Aorta (tissue), 5 donors: ENCODE measurements around the gene SLTM. TPM values are rescaled to one million over a fixed set of nuclear protein-coding genes. Genes with fewer than 3 reads are reported as not detected.
A peak's percentile ranks its signal among the peaks of the same experiment; 100 is the strongest.

Experiments
- ATAC-seq: fragments of 200-7000 bp; cut with Tn5 transposase; one replicate; pipeline ENCODE4 v1.9.1; 2022; ENCODE audit warnings: moderate library complexity; ENCODE audit not compliant: low FRiP score
- DNase-seq, 2 donors: peaks; one replicate each; pipeline ENCODE4 v3.0.0-alpha.2; 2020
- H3K27ac ChIP-seq, 2 donors: one replicate each; pipeline ENCODE4 v1.5.1; 2013; ENCODE audit warnings: low read length in 2 of 2, mild to moderate bottlenecking in 2 of 2, moderate library complexity in 2 of 2, control low read depth in 1 of 2, inconsistent platforms in 1 of 2, low read depth in 1 of 2
- H3K27me3 ChIP-seq, 2 donors: one replicate each; pipeline ENCODE4 v1.6.1; 2013; ENCODE audit warnings: control low read depth in 1 of 2, low read length in 1 of 2, mild to moderate bottlenecking in 1 of 2, moderate library complexity in 1 of 2; ENCODE audit not compliant: insufficient read depth in 2 of 2, control insufficient read depth in 1 of 2
- H3K36me3 ChIP-seq, 2 donors: one replicate each; pipeline ENCODE4 v1.6.1; 2013; ENCODE audit warnings: control low read depth in 1 of 2, low read length in 1 of 2, mild to moderate bottlenecking in 1 of 2; ENCODE audit not compliant: insufficient read depth in 2 of 2, control insufficient read depth in 1 of 2
- H3K4me1 ChIP-seq, 2 donors: one replicate each; pipeline ENCODE4 v1.6.1; 2013; ENCODE audit warnings: low read length in 2 of 2, control low read depth in 1 of 2, mild to moderate bottlenecking in 1 of 2, moderate library complexity in 1 of 2; ENCODE audit not compliant: insufficient read depth in 2 of 2, control insufficient read depth in 1 of 2
- H3K4me3 ChIP-seq, 2 donors: one replicate each; pipeline ENCODE4 v1.5.1; 2013; ENCODE audit warnings: low read length in 2 of 2, control low read depth in 1 of 2, mild to moderate bottlenecking in 1 of 2
- H3K9me3 ChIP-seq: one replicate; pipeline ENCODE4 v1.6.1; 2013; ENCODE audit warnings: mild to moderate bottlenecking, low read length; ENCODE audit not compliant: control insufficient read depth
- WGBS, 2 donors: extraction: QIAGEN DNeasy Blood & Tissue Kit; methylation state at CpG; one replicate each; pipeline ENCODE4 v1.1.7; 2013; 5-methylcytosine and 5-hydroxymethylcytosine counted together
- intact Hi-C, 2 donors: fragments of 100-400 bp; cut with DNase I; formaldehyde crosslinking; loops; one replicate each; pipeline versions ENCODE4 v1.14.2 to v1.15.0; 2022
- polyA plus RNA-seq, 2 donors: library from polyadenylated mRNA; stranded (reverse); fragments of 200-250 nt; gene quantifications; one replicate each; pipeline ENCODE4 v1.2.3, GENCODE V29; 2013
- total RNA-seq, 2 donors: library from RNA; stranded (reverse); fragmentation: NEBNext Ultra II Directional; extraction: Animal tissue kit (Norgen Biotek cat#: 25700); gene quantifications; one replicate each; pipeline ENCODE4 v1.2.1, GENCODE V29; 2021
- donor health status: healthy with polysubstance abuse.
- donor health status: Bipolar disorder and iron deficiency.
- donor health status: DM: no; HTN: no; CAD: no.
- donor health status: DM: no; HTN: no; CAD: no.
- donor health status: DM: yes; HTN: yes; CAD: no.

Gene SLTM
- total and polyA plus RNA-seq, 4 donors: 42.4 to 99.5 (median 74.9) TPM

DNA sequence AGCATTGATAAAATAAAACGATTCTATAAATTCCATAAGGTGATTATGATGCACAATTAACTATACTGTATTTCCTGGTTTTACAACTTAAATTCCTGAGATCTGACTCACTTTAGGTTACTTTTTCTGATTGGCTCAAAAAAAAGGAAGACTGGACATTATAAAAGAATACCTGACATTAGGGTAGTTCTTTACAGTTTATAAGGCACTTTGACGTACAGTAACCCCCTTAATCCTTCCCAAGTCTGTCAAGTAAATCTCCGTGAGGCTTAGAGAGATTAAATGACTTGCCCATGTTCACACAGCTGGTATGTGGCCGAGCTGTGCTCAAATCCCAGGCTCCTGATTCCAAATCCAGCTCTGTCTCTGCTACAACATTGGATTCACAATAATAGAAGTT lies 1.0 kb upstream of the SLTM start:
- Histone ChIP-seq H3K9me3 (no peaks in the 10 kb centered on the region), H3K27me3 (no peaks in the 10 kb centered on the region), H3K4me3 (no peak overlapping the region), H3K27ac (peak overlapping the region in 1 of 2 donors; percentile 51), H3K4me1 (no peaks in the 10 kb centered on the region), H3K36me3 (no peaks in the 10 kb centered on the region)
- DNase-seq (no peak), ATAC-seq (no peak)
- intact Hi-C loops: loop anchor here in 1 of 2 donors (10.0 kb wide), 1 partner anchor 160 kb away; the partner anchor contains the start of gene MINDY2
- WGBS, 2 donors: 64 to 69% methylated on average over 4 of the region's 4 CpGs

DNA sequence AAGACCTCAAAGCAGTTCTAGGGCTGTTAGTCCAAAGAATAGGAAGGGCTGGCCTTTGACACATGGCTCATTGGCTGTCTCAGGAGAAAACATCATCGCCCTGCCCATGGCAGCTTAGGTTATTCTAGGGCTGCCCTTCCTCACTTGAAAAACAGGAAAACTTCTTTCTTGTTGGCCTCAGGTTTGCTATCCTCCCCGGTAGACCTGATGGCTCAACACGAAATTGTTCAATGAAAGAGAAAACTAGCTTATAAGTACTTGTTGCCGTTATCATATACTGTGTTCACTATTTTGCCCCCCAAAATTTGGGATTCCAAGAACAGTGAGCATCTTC lies 602 bp upstream of the SLTM start:
- intact Hi-C loops: loop anchor here in 1 of 2 donors (10.0 kb wide), 1 partner anchor 159 kb away; the partner anchor contains the start of gene MINDY2
- WGBS, 2 donors: 18 to 19% methylated on average over 4 of the region's 4 CpGs
- no peak for ATAC-seq

DNA sequence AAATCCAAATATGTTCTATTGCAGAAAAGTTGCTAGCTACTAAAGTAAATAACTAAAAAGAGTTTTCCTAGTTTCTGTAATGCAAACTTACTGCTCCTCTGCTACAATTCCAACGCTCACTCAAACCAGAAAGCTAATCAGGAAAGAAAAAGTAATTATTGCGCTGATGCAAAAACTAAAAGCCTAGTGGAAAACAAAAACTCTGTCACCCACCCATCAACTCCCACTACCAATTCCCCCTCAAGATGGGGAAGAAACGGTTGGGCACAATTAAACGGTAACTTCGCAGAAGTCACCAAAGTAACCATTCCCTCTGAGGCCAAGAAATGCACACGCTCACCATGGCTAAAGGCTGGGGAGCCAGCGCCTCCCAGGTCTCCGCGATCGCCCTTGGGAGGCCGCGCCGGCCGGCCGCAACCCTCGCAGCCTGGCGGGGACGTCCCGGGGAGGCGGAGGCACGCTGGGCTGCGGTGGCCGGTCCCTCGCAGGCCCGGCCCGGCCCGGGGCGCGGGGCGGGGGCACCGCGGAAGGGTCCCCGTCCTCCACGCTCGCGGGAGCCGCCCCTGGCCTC lies 684 bp downstream of the SLTM start:
- Histone ChIP-seq H3K36me3 (no peaks in the 10 kb centered on the region), H3K4me1 (no peaks in the 10 kb centered on the region), H3K4me3 (peak overlapping the region; percentile 78 to 98), H3K27me3 (no peaks in the 10 kb centered on the region), H3K27ac (peak overlapping the region; percentile 91 to 99), H3K9me3 (no peaks in the 10 kb centered on the region)
- no peak for DNase-seq
- ATAC-seq: peak; percentile 71
- 1% methylated on average over 19 to 37 of the region's 37 CpGs for WGBS, 2 donors
- intact Hi-C loops: loop anchor here in 1 of 2 donors (10.0 kb wide), 1 partner anchor 158 kb away; the partner anchor contains the start of gene MINDY2

More for the DNA sequence above, 602 bp upstream of the SLTM start:
- no peak for DNase-seq
- Histone ChIP-seq H3K36me3 (no peaks in the 10 kb centered on the region), H3K9me3 (no peaks in the 10 kb centered on the region), H3K27ac (peak overlapping the region; percentile 77 to 91), H3K4me1 (no peaks in the 10 kb centered on the region), H3K27me3 (no peaks in the 10 kb centered on the region), H3K4me3 (peak overlapping the region; percentile 50 to 96)

DNA sequence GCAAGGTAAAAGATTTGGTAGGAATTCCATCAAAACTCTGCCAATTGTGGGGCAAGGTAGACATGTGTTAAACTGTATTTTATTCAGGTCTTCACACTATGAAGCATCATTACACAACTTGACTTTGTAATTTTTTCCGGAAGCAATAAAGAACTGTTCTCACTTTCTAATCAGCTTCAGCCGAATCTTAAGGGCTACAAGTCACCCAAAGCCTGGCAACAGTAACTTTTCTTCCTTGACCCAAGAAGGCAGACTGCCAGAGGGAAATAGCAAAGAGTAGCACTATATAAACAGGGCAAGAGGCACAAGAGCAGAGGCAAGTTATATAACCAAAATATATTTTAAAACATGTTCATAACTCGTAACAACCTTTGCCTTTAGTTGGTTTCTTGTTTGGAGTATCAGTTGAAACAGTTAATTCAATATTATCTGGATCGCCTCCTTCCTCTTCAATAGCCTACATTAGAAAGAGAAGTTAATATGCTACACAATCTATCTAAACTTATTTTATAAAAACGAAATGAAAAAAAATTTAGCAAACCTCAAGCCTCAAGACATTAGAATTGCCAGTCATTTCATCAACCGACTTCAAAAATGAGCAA lies 1.4 kb downstream of the SLTM start:
- ATAC-seq (no peak), DNase-seq (no peak)
- intact Hi-C loops: loop anchor here in 1 of 2 donors (10.0 kb wide), 1 partner anchor 157 kb away; the partner anchor contains the start of gene MINDY2
- no peaks in the 10 kb centered on the region for H3K36me3 ChIP-seq
- WGBS, 2 donors: 0 to 1% methylated on average over 6 of the region's 6 CpGs
- no peaks in the 10 kb centered on the region for H3K9me3 ChIP-seq
- H3K27me3 ChIP-seq: no peaks in the 10 kb centered on the region
- no peaks in the 10 kb centered on the region for H3K4me1 ChIP-seq
- peak overlapping the region; percentile 39 to 99 for H3K27ac ChIP-seq
- peak overlapping the region; percentile 78 to 98 for H3K4me3 ChIP-seq

DNA sequence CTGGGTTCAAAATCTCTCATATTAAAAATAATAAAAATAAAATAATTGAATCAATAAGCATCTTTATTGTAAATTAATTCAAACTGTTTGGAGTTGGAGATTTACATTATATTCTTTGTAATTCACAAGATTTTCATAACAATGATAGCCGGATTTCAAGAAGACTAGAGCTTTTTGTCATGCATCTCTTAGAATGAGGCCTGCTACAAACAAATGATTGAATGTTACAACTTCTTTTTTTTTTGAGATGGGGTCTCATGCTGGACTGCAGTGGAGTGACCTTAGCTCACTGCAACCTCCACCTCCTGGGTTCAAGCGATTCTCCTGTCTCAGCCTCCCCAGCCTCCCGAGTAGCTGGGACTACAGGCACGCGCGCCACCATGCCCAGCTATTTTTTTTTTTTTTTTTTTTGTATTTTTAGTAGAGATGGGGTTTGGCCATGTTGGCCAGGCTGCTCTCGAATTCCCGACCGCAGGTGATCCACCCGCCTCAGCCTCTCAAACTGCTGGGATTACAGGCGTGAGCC lies 3.5 kb downstream of the SLTM start:
- no peak for ATAC-seq
- Histone ChIP-seq H3K36me3 (no peaks in the 10 kb centered on the region), H3K27ac (no peak overlapping the region), H3K4me3 (no peak overlapping the region), H3K4me1 (no peaks in the 10 kb centered on the region), H3K9me3 (no peaks in the 10 kb centered on the region), H3K27me3 (no peaks in the 10 kb centered on the region)
- DNase-seq: no peak
- WGBS, 2 donors: 90 to 91% methylated on average over 11 of the region's 11 CpGs
- intact Hi-C loops: loop anchor here in 1 of 2 donors (10.0 kb wide), 1 partner anchor 155 kb away; the partner anchor contains the start of gene MINDY2

DNA sequence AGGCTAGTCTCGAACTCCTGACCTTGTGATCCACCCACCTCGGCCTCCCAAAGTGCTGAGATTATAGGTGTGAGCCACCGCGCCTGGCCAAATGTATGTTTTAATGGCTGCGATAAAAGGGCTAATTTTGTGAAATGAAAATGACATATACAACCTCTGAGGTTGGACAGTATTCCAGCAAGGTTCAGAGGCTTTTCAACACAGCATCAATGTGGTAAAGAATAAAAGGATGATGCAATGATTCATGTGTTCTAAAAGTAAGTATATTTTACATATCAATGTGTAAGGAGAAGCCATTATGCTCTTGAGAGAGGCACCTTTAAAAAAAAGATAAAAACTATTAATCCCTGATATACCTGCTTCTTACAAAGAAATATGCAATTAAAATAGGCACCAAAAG lies 6.7 kb downstream of the SLTM start:
- WGBS, 2 donors: 96% methylated on average over 5 of the region's 5 CpGs
- Histone ChIP-seq H3K27me3 (no peaks in the 10 kb centered on the region), H3K4me1 (no peaks in the 10 kb centered on the region), H3K4me3 (no peak overlapping the region), H3K27ac (no peak overlapping the region), H3K36me3 (no peaks in the 10 kb centered on the region), H3K9me3 (no peaks in the 10 kb centered on the region)
- intact Hi-C loops: no loop called here
- ATAC-seq (no peak), DNase-seq (no peak)

DNA sequence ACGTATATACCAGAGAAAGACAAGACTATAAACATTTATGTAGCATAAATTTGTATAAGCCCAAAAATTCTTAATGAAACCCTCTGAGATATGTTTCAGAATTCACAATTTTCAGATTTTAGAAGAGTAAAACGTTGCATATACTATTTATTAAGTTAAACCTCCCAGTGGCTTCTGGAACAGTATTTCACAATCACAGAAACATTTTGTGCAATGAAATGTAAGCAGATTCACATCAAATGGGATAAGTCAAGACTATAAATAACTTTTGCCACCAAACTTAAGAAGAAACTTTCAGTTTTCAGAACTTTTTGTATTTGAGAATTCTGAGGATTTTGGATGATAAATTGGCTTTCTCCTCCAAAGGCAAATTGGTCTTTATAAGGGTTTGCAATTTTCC lies 9.2 kb downstream of the SLTM start:
- intact Hi-C loops: no loop called here
- Histone ChIP-seq H3K4me1 (no peaks in the 10 kb centered on the region), H3K9me3 (no peaks in the 10 kb centered on the region), H3K36me3 (no peaks in the 10 kb centered on the region), H3K27me3 (no peaks in the 10 kb centered on the region), H3K4me3 (no peak overlapping the region), H3K27ac (no peak overlapping the region)
- DNase-seq: no peak
- peak; percentile 68 for ATAC-seq
- WGBS, 2 donors: 61 to 71% methylated on average over 2 of the region's 2 CpGs

DNA sequence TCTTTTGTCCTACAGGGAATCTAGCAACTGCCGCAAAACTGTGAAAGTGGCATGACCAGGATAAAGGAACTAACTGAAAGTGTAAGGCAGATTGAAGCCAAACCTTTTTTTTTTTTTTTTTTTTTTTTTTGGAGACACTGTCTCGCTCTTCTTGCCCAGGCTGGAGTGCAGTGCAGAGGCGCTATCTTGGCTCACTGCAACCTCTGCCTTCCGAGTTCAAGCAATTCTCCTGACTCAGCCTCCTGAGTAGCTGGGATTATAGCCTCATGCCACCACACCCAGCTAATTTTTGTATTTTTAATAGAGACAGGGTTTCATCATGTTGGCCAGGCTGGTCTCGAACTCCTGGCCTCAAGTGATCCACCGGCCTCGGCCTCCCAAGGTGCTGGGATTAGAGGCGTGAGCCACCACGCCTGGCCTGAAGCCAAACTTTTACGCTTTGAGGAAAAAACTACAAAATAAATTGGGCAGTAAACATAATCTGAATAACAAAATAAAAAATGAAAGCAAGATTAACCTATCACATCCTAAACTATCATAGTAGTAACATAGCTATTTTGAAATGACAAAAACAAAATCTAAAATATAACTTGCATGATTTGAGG lies 9.7 kb downstream of the SLTM start:
- peak; percentile 59 for ATAC-seq
- no peak for DNase-seq
- H3K27ac ChIP-seq: no peak overlapping the region
- H3K4me3 ChIP-seq: no peak overlapping the region
- intact Hi-C loops: no loop called here
- no peaks in the 10 kb centered on the region for H3K36me3 ChIP-seq
- H3K9me3 ChIP-seq: no peaks in the 10 kb centered on the region
- no peaks in the 10 kb centered on the region for H3K27me3 ChIP-seq
- WGBS, 2 donors: 86 to 87% methylated on average over 10 of the region's 10 CpGs
- H3K4me1 ChIP-seq: no peaks in the 10 kb centered on the region
